Activated CD8-positive, alpha-beta memory T cell treated with anti-CD3 and anti-CD28 coated beads for 24 hours (primary cell): ENCODE data around the gene PTPRCAP.
"Not testable (repeated sequence)": the region's sequence is repeated elsewhere in the genome, so short reads cannot be mapped to it uniquely, and the experiment has no call there.

Source experiments
- DNase-seq: peaks from one replicate; pipeline ENCODE4 v3.0.0-alpha.2; 2020

PTPRCAP gene

DNA sequence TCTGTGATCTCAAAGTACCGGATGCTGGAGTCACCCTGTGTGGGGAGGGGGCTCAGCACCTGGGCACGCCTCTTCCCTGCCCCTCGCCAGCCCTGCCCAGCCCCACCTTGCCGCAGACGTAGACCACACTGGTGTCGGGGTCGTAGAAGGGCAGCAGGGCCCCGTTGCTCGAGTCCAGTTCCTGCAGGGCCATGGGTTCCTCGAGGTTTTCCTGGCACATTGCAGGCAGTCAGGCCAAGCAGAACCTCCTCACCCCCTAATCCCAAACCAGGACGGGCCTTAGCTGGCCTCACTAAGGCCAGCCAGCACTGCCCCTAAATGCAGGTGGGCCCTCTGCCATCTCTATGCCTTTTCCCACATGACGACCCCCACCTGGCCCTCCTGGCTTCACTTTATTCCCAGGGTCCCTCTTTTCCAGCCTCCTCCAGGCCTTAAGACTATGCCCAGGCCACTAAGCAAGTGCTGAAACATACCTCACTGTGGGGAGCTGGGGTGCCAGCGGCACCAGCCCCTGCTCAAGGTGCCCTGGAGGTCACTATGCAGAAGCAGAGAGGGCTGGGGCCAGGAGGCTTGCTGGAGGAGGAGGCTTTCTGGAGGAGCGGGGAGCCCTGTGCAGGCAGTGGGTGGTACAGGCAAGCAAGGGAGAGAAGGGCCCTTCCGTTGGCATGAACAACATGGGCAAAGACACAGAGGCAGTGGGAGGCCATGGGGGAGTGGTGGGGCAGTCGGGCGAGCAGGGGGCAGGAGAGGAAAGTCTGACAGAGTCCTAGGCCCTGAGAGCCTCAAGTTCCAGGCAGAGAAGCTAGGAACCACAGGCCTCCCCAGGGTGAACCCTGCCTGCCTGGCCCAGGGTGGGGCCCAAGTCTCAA is 3.0 kb upstream of the PTPRCAP start:
- DNase-seq, result peak; percentile 72

DNA sequence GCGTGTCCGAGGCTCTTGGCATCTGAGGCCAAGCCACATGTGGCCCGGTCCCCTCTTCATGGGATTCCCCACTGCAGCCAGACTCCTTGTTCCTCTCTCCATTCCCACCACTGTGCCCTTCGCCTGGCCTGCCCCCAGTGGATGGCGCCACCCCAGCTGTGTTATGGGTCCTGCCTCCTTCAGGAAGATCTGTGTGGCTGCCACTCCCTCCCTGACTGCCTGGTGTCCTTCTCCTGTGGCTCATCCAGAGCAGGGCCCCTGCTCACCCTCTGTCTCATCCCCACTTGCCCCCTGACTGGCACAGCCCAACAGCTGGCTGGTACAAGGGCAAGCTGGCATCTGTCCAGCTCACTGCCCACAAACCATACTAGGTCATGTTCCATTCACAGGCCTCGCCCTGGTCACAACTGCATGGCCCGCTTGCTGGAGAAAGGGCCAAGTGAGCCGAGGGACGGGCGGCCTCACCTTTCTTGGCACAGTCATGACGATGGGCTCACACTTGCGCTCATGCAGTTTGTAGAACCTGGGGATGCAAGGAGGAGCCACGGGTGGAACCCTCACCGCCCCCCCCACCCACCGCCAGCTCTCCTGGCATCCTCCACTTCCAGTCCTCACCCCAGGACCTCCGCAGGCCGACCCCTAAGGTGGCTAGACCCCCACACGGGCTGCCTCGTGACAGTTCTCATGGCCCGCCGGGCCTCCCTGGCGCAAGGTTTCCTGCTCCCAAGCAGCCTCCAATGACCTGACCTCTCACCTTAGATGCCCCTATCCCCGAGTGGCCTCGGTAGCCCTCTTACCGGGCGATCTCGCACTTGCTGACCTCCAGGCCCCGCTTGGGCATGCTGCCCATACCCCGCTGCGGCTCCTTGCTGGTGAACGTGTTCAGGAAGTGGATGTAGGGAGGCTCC is 2.1 kb upstream of the PTPRCAP start:
- DNase-seq, result peak; percentile 77

DNA sequence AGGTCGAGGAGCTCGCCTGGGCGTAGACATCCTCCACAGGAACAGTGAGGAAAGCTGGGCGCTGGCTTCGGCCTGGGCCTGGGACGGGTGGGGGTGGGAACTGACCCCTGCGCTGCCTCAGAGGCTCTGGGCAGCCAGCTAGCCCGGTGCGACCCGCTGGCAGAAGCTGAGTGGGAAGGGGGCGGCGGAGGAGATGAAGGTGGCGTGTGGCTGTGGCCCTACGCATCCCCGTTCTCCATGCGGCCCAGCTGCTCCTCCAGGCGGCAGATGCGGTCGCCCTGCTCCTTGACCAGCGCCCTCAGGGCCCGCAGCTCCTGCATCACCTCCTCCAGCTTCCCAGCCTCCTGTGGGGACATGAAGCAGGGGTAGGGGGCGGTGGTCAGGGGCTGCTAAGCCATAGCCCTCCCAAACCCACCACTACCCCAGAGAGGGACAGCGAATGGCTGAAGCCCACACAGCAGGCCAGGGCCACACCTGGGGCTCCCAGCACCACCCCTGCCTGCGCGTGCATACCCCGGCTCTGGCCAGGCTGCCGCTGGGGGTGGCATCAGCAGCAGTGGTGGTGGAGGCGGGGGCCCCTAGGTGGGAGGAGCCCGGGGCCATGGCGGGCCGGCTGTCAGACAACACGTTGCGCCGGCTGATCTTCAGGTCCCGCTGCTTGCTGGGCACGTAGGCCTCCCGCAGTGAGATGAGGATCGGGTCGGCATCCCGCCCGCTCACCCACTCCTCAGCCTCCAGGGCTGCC is 848 bp upstream of the PTPRCAP start:
- DNase-seq, result peak; percentile 90

DNA sequence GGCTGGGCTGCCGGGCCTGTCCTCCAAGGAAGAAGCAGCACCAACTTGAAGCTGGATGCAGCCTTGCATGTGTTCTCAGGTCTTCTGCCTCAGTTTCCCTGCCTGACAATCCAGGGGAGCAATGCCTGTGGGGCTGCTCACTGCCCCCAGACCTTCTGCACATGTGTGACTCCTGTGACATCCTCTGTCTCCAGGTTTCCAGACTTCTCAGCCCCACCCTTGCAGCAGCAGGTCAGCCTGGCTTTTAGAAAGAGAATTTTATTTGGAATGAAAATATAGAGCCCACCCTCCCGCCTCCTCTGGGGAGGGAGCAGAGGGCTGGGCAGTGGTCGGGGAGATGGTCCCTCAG is 301 bp upstream of the PTPRCAP start:
- no peak for DNase-seq

DNA sequence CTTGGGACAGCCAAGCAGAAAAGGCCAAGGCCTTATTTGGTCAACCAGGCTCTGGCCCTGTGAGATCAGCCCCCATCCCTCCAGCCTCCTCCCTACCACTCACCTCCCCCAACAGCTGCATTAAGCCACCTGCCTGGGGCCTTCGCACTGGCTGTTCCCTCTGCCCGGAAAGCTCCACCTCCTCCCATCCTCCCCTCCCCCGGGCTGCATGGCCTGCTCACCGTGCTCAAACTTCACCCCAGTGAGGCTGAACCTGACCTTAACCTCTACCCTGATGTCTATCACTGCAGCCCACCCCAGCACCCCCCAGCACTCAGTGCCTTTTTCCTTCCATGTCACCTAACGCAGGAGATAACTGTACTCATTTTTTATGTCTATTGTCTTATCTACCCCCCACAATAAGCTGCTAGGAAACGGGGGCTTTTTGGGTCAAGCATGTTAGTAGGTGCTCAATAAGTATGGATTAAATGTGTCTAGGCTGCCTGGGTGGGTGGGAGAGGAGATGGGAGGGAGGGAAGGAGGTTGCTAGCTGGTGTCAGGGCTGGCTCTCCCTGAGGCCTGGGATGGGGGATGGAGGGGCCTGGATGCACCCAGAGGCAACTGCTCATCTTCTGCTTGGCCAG is 912 bp downstream of the PTPRCAP start:
- peak; percentile 88 for DNase-seq

DNA sequence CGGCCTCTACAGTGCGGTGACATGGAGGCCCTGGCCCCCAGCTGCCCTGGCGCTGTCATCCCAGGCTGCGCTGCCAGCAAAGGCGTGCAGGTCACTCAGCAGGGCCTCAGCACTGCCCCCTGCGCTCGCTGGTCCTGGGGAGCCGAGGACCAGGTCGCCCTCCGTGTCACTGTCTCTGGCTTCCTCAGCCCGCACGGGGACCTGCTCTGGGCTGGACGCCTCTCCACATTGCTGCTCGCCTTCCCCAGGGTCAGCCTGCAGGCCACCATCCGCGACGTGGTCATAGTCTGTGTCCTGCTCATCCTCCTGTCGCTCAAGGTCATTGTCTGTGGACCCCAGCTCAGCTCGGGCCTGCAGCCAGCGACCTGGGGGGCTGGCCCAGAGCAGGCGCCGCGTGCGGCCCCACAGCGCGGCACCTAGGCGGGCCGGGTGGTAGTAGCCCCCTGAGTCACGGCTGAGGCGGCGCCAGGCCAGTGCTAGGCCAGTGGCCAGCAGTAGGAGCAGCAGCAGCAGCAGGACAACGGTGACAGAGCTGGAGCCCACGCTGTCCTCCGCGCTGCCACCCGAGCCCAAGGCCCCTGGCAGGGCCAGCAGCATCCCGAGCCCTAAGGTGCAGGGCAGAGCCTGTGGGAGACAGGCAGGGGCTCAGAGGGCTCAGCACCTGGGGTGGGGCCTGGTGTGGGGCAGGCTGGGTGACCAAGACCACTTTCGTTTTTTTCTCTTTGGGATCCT is 1.6 kb downstream of the PTPRCAP start:
- DNase-seq, result peak; percentile 77

DNA sequence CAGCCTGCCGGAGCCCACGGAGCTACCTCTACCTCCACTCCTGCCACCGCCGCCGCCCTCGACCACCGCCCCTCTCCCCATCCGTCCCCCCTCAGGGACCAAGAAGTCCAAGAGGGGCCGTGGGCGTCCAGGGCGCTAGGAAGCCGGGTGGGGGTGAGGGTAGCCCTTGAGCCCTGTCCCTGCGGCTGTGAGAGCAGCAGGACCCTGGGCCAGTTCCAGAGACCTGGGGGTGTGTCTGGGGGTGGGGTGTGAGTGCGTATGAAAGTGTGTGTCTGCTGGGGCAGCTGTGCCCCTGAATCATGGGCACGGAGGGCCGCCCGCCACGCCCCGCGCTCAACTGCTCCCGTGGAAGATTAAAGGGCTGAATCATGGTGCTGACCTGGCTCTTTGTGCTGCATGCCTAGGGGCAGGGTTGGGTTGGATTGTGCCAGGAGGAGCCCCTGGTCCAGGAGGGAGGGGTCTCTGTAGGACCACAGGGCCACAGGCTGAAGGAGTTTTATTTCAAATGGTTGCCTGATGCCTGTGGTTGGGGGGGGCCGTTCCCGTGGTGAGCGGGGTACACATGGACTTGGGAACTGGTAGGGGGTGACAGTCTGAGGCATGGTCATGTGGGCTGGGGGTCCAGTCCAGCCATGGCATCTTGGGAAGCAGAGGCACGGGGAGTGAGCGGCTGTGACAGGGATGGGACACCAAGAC is 2.3 kb downstream of the PTPRCAP start:
- peak; percentile 81 for DNase-seq

DNA sequence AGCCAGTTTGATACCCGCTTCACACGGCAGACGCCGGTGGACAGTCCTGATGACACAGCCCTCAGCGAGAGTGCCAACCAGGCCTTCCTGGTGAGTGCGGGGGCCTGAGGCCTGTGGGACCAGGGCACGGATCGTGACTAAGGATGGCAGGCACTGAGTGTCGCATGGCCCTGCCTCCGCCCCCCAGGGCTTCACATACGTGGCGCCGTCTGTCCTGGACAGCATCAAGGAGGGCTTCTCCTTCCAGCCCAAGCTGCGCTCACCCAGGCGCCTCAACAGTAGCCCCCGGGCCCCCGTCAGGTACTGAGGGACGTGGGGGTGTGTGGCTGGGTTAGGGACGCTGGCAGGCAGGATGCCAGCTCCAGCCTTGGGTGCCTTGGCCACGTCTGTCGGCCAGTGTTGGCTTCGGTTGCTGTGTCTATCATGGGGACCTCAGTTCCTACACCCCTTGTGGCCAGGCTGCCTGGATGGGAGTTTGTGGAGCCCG is 3.0 kb downstream of the PTPRCAP start:
- DNase-seq, result peak; percentile 86

DNA sequence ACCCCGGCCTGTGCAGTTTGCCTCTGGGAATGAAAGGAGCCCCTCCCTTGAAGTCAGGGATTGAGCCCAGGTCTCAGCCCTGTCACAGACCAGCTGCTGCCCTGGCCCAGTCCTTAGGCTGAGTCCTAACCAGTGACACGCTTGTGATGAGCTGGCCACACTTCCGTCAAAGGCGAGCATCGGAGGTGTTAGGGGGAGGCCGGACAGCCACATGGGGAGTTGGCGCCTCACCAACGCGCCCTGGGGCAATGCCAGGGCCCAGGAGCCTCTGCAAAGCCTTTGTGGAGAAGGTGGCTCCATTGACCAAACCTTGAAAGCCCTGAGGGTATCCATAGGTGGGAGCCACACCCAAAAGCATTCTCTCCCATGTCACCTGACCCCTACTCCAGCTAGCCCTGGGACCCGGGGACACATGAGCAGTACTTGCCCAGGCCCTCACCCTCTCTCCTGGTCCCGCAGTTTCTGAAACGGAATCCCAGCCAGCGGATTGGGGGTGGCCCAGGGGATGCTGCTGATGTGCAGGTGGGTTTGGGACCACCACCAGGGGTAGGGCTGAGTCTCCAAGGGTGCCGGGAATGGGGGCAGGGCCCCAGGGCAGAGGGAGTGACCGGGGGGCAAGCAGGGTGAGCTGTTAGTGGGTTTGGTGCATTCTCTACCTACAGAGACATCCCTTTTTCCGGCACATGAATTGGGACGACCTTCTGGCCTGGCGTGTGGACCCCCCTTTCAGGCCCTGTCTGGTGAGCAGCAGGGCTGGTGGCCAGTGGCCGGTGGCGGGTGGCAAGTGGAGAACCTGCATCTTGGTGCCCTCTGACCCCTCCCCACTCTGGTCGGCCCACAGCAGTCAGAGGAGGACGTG is 3.7 kb downstream of the PTPRCAP start:
- peak; percentile 78 for DNase-seq

DNA sequence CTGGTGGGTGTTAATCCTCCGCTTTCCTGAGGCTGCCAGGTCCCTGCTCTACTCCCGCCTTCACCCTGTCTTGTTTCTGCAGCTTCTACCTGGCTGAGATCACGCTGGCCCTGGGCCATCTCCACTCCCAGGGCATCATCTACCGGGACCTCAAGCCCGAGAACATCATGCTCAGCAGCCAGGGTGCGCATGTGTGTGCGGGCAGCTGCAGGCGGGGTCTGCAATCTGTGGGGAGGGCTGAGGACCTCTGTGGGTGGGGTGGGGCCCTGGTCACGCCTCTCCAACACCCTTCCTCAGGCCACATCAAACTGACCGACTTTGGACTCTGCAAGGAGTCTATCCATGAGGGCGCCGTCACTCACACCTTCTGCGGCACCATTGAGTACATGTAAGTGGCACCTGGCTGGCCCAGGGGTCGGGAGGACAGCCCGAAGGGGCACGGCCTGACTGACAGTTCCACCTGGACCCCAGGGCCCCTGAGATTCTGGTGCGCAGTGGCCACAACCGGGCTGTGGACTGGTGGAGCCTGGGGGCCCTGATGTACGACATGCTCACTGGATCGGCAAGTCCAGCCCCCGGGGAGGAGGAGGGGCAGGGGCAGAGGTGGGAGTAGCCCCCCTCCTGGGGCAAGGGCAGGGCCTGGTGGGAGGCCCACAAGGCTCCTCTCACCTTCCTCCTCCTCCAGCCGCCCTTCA is 4.7 kb downstream of the PTPRCAP start:
- DNase-seq, result peak; percentile 61

DNA sequence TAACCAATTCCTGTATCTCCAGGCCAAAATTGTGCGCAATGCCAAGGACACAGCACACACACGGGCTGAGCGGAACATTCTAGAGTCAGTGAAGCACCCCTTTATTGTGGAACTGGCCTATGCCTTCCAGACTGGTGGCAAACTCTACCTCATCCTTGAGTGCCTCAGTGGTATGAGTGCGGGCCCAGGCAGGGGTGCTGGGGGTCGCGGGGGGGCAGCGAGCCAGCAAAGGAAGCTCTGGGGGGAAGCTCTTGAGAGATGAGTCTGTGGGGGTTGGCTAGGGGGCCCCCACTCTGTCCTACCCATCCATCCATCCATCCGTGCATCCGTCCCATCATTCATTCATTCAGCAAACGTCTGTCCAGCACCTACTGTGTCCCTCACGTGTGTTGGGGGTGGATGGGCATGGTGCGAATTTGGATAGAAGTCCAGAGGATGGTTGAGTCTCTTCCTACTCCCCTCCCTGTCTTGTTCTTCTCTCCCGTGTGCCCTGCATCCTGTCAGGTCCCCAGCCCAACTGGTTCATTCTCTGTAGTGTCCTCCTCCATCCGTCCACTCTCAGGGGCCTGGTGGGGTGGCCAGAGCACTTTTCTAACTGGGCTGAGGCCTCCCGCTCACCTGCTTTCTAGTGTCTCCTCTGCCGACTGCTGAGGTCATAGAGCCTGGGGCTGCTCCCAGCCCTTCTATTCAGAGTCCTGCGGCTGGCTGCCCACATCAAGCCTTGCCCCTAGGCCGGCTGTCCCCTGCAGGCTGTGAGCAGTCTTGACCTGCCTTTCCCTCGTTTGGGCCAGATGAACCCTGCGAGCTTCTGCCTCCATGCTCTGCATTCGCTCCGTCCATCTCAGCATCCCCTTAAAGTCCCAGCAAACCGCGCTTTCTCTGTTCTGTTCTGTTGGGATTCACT is 5.9 kb downstream of the PTPRCAP start:
- DNase-seq, result no peak

DNA sequence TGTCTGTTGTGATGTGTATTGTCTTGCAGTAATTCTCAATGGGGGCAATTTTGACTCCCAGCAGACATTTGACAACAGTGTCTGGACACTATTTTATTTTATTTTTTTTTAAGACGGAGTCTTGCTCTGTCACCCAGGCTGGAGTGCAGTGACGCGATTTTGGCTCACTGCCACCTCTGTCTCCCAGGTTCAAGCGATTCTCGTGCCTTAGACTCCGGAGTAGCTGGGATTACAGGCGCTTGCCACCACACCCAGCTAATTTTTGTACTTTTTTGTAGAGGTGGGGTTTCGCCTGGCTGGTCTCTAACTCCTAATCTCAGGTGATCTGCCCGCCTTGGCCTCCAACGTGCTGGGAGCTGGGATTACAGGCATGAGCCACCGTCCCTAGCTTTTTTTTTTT is 7.8 kb downstream of the PTPRCAP start:
- DNase-seq, result no peak

DNA sequence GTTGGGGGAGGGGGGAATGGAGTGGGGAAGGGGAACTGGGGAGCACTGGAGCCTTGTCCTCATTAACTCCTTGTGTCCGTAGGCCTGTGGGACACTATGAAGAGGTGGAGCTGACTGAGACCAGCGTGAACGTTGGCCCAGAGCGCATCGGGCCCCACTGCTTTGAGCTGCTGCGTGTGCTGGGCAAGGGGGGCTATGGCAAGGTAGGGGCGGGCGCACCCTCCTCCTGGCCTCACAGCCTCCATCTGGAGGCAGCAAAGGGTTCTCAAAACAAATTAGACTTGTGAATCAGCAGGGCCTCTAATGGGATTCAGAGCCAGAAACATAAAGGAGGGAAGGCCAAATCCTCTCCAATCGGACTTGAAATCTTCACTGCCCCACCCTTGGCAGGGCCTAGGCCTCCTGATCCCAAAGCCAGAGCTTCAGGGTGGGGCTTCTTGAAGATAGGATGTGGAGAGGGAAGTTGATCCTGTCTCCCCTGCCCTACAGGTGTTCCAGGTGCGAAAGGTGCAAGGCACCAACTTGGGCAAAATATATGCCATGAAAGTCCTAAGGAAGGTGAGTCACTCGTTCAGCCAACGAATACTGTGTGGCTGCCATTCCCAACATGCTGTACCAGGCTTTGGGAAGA is 8.3 kb downstream of the PTPRCAP start:
- no peak for DNase-seq

DNA sequence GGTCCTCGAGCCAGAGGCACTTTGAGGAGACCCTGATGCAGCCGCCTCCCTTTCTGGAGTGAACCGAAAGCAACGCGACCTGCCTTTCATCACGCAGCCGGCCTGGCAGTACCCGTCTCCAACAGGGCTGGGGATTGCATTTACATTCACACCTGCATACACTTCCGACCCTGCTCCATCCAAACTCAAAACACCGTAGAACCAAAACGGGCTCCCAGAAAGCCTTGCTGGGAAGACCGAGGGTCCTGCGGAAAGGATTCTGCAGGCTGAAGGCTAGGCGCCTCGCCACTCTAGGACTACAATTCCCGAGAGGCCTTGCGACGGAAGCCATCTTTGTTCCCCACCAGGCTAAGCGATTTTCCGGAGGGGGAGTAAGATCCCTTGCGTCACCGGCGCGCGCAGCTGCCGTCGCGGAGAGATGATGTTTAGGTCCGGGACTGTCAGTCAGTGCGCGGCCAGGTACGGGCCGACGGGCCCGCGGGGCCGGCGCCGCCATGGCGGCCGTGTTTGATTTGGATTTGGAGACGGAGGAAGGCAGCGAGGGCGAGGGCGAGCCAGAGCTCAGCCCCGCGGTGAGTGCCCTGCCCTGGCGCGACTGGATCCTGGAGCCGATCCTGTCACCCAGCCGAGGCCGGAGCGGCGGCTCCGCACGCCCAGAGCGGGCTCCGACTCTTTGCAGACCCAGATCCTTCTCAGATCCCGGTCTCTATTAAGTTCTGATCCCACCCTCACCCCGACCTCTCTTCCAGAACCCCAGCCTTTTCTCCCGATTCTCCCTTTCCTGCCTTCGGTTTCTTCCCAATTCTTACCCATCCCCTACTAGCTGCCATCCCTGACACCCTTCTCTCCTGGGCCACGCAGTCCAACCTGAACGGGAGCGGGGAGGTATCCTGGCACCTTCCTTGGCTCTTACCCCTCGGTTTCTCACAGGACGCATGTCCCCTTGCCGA is 9.2 kb downstream of the PTPRCAP start, which contains the start of gene RPS6KB2:
Gene RPS6KB2 (plus strand): TSS at position 443 of the 950 bp plus-strand sequence. CDS start 52 bp downstream, at position 495.
- DNase-seq, result peak; percentile 100

DNA sequence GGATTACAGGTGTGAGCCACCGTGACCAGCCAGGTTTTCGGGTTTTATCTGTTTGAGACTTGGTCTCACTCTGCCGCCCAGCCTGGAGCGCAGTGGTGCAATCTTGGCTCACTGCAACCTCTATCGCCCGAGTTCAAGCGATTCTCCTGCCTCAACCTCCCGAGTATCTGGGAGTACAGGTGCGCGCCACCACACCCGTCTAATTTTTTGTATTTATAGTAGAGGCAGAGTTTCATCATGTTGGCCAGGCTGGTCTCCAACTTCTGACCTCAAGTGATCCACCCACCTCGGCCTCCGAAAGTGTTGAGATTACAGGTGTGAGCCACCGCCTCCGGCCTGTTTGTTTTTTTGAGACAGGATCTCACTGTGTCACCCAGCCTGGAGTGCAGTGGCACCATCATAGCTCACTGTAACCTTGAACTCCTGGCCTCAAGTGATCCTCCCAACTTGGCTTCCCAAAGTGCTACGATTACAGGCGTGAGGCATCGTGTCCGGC is 10.1 kb downstream of the PTPRCAP start:
- DNase-seq, result not testable (repeated sequence)

DNA sequence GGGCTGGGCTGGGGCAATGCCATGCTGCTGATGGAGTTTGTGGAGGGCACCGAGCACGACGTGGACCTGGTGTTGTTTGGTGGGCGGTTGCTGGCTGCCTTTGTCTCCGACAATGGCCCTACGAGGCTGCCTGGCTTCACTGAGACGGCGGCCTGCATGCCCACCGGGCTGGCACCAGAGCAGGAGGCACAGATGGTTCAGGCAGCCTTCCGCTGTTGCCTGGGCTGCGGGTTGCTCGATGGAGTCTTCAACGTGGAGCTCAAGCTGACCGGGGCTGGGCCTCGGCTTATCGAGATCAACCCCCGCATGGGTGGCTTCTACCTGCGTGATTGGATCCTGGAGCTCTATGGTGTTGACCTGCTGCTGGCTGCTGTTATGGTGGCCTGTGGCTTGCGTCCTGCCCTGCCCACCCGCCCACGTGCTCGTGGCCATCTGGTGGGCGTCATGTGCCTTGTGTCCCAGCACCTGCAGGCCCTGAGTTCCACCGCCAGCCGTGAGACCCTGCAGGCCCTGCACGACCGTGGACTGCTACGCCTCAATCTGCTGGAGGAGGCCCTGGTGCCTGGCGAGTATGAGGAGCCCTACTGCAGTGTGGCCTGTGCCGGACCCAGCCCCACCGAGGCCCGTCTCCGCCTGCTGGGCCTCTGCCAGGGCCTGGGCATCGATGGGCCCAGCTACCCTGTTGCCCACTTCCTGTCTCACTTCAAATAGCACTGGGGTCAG is 13.4 kb downstream of the PTPRCAP start:
- no peak for DNase-seq
